ENCODE measurements around the gene ST6GALNAC3. TPM values are rescaled to one million over a fixed set of nuclear protein-coding genes. Genes with fewer than 3 reads are reported as not detected.
A peak's percentile ranks its signal among the peaks of the same experiment; 100 is the strongest.

Gene ST6GALNAC3
- total and polyA plus RNA-seq, 11 donors, result 2.5 to 7.7 (median 4.4) TPM

DNA sequence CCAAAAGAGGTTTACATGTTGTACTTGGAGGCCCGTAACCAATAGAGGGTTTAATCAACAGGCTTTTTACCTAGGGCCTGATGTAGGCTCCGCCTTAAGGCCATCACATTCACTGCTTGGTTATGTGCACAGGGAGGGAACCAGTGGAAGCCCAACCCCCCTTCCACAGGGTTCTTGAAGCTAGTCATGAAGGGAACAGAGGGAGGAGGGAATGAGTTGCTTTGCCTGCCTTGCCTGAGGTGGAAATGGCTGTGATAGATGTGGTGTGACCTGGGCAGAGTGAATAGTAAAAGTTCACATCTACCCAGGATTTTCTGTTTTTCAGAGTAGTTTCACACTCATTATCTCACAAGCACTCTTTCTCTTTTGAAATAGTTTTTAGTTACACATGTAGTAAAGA lies 215.1 kb downstream of the ST6GALNAC3 start:
- WGBS, 4 donors, result 88 to 95% (median 94%) methylated on average over 2 of the region's 2 CpGs
- H3K36me3 ChIP-seq, result no peaks in the 10 kb centered on the region
- TF ChIP-seq, protein P1, sequence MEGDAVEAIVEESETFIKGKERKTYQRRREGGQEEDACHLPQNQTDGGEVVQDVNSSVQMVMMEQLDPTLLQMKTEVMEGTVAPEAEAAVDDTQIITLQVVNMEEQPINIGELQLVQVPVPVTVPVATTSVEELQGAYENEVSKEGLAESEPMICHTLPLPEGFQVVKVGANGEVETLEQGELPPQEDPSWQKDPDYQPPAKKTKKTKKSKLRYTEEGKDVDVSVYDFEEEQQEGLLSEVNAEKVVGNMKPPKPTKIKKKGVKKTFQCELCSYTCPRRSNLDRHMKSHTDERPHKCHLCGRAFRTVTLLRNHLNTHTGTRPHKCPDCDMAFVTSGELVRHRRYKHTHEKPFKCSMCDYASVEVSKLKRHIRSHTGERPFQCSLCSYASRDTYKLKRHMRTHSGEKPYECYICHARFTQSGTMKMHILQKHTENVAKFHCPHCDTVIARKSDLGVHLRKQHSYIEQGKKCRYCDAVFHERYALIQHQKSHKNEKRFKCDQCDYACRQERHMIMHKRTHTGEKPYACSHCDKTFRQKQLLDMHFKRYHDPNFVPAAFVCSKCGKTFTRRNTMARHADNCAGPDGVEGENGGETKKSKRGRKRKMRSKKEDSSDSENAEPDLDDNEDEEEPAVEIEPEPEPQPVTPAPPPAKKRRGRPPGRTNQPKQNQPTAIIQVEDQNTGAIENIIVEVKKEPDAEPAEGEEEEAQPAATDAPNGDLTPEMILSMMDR (IDR thresholded peaks at IDR 0.05), result no peak
- no peak for TF ChIP-seq POLR2A (IDR thresholded peaks at IDR 0.05)
- ATAC-seq (no peak), DNase-seq (no peak)
- no peak overlapping the region for H3K27ac ChIP-seq
- no peak overlapping the region for H3K4me3 ChIP-seq
- H3K9me3 ChIP-seq, result no peaks in the 10 kb centered on the region
- H3K4me1 ChIP-seq, result peaks cover 0 to 16% (median 0%) of the 10 kb centered on the region in 12 donors
- no peaks in the 10 kb centered on the region for H3K27me3 ChIP-seq
- intact Hi-C loops (cut with DNase I), result no loop called here

DNA sequence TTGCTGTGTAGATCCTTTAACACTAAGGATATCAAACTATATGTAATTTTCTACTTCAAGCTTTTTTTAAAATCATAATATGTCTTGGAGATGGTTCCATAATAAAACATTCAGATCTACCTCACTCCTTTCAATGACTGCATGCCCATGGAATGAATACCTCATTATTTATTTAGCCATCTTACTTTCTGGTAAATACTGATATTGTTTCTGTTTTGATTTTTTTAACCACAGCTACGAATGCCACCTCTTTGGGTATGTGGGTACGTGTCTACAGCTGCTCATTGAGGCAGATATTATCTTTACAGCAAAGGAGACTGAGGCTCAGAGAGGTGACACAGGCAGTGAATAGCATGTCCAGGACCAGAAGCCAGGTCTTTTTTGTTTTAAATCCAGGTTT lies 215.7 kb downstream of the ST6GALNAC3 start:
- H3K27me3 ChIP-seq, result no peaks in the 10 kb centered on the region
- ATAC-seq, result no peak
- intact Hi-C loops (cut with DNase I), result no loop called here
- WGBS, 4 donors, result 84 to 91% (median 86%) methylated on average over 2 of the region's 2 CpGs
- no peak for DNase-seq
- no peaks in the 10 kb centered on the region for H3K36me3 ChIP-seq
- no peak overlapping the region for H3K4me3 ChIP-seq
- no peaks in the 10 kb centered on the region for H3K9me3 ChIP-seq
- H3K27ac ChIP-seq, result no peak overlapping the region
- TF ChIP-seq POLR2A (IDR thresholded peaks at IDR 0.05), result no peak
- TF ChIP-seq, protein P1 (IDR thresholded peaks at IDR 0.05), result no peak
- peaks cover 0 to 21% (median 0%) of the 10 kb centered on the region in 12 donors for H3K4me1 ChIP-seq

DNA sequence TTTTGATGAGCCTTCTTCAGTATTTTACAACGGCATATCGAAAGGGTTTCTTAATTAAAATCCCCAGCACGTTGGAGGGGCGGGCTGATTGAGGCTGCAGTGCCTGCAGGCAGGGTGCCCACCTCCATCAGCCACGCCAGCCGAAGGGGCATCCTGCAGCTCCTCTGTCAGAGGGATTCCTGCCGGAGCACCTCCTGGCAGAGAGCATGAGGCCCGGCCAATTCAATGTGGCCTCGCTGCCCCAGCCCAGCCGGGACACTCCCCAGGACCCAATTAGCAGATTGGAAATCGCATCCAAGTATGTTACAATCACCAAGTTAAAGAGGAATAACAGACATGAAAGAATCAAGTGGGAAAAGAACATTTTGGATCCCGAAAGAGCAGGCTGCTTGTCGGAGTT lies 216.6 kb downstream of the ST6GALNAC3 start:
- no peaks in the 10 kb centered on the region for H3K27me3 ChIP-seq
- TF ChIP-seq, protein P1 (IDR thresholded peaks at IDR 0.05), result no peak
- no peak for TF ChIP-seq POLR2A (IDR thresholded peaks at IDR 0.05)
- WGBS, 4 donors, result 82 to 89% (median 85%) methylated on average over 13 of the region's 13 CpGs
- ATAC-seq (no peak), DNase-seq (no peak)
- H3K9me3 ChIP-seq, result no peaks in the 10 kb centered on the region
- intact Hi-C loops (cut with DNase I), result no loop called here
- H3K4me3 ChIP-seq, result no peak overlapping the region
- no peaks in the 10 kb centered on the region for H3K36me3 ChIP-seq
- no peak overlapping the region for H3K27ac ChIP-seq
- H3K4me1 ChIP-seq, result peaks cover 0 to 22% (median 0%) of the 10 kb centered on the region in 12 donors

DNA sequence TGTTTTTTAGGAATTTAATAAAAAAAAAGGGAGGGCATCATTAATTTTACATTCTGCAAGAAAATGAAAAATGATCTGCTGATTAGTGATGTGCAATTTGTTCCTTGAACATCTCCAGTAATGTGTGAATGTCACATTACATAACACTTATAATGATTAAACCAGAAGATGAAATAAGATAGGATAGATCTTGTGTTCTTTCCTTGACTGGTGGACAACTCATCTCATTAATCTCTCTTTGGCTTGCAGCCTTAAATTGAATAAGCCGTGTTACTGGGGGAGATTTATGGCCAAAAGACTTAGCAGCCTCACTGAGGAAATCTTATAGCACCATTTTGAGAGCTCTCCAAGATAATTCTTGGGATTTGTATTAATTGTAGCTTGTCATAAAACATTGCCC lies 217.2 kb downstream of the ST6GALNAC3 start:
- intact Hi-C loops (cut with DNase I), result no loop called here
- Histone ChIP-seq H3K4me3 (no peak overlapping the region), H3K27me3 (no peaks in the 10 kb centered on the region), H3K36me3 (no peaks in the 10 kb centered on the region), H3K27ac (peak overlapping the region in 1 of 12 donors; percentile 40), H3K4me1 (peaks cover 0 to 22% (median 0%) of the 10 kb centered on the region in 12 donors), H3K9me3 (no peaks in the 10 kb centered on the region)
- no peak for ATAC-seq
- 76 to 93% (median 85%) methylated on average over 1 of the region's 1 CpG for WGBS, 4 donors
- TF ChIP-seq, protein P1 (IDR thresholded peaks at IDR 0.05), result no peak
- DNase-seq, result no peak

All from heart left ventricle (tissue), 16 donors.